Measurements from ENCODE around the gene BICRA.
"Not testable (repeated sequence)": the region's sequence is repeated elsewhere in the genome, so short reads cannot be mapped to it uniquely, and the experiment has no call there.

Gene BICRA

GRCh38 chr19:47631681-47632446 is 22.9 kb downstream of the BICRA start:
- DNase-seq: no peak

- no peak for DNase-seq
Observed at GRCh38 chr19:47633517-47633916, 24.6 kb downstream of the BICRA start.

GRCh38 chr19:47633996-47634395 is 25.1 kb downstream of the BICRA start:
- DNase-seq: no peak

- not testable (repeated sequence) for DNase-seq
Observed at GRCh38 chr19:47635152-47635754, 26.3 kb downstream of the BICRA start.

- DNase-seq: no peak
Observed at GRCh38 chr19:47637550-47637949, 28.6 kb downstream of the BICRA start.

- no peak for DNase-seq
Observed at GRCh38 chr19:47641891-47642485, 33.1 kb downstream of the BICRA start.

- DNase-seq: no peak
Observed at GRCh38 chr19:47643281-47643680, 34.3 kb downstream of the BICRA start.

GRCh38 chr19:47644199-47644598 is 35.3 kb downstream of the BICRA start:
- no peak for DNase-seq

- no peak for DNase-seq
Observed at GRCh38 chr19:47644743-47645482, 36.0 kb downstream of the BICRA start.

GRCh38 chr19:47646924-47647323 is 38.0 kb downstream of the BICRA start:
- DNase-seq: no peak

GRCh38 chr19:47649588-47649987 is 40.7 kb downstream of the BICRA start:
- no peak for DNase-seq

GRCh38 chr19:47650700-47651099 is 41.8 kb downstream of the BICRA start:
- no peak for DNase-seq

- DNase-seq: no peak
Observed at GRCh38 chr19:47651132-47651531, 42.2 kb downstream of the BICRA start.

- DNase-seq: no peak
Observed at GRCh38 chr19:47651691-47652090, 42.8 kb downstream of the BICRA start.

- no peak for DNase-seq
Observed at GRCh38 chr19:47652285-47652684, 43.4 kb downstream of the BICRA start.

GRCh38 chr19:47653856-47654255 is 44.9 kb downstream of the BICRA start:
- no peak for DNase-seq

- no peak for DNase-seq
Observed at GRCh38 chr19:47657719-47658118, 48.8 kb downstream of the BICRA start.

GRCh38 chr19:47658431-47659348 is 49.8 kb downstream of the BICRA start:
- no peak for DNase-seq

GRCh38 chr19:47660435-47660832 is 51.5 kb downstream of the BICRA start:
- DNase-seq: no peak

GRCh38 chr19:47661161-47661560 is 52.2 kb downstream of the BICRA start:
- no peak for DNase-seq

GRCh38 chr19:47661611-47662010 is 52.7 kb downstream of the BICRA start:
- no peak for DNase-seq

GRCh38 chr19:47663435-47663910 is 54.5 kb downstream of the BICRA start:
- no peak for DNase-seq
